GM12864 (cell line): ENCODE data around the gene STARD13.

Experiments used
- DNase-seq: peaks from one replicate; pipeline ENCODE4 v3.0.0-alpha.2; 2011; ENCODE audit warnings: low read depth
- H3K4me3 ChIP-seq: 2 replicates; pipeline ENCODE4 v1.5.1; 2011; ENCODE audit warnings: mild to moderate bottlenecking, low read depth, low read length, control low read depth
- CTCF ChIP-seq: IDR thresholded peaks from 2 replicates; pipeline ENCODE4 v1.5.1; 2011; ENCODE audit warnings: low read depth, mild to moderate bottlenecking, moderate library complexity, low read length, control low read depth, inconsistent platforms; ENCODE audit errors: missing control alignments

Gene STARD13

GRCh38 chr13:33112766-33113165 is 172.8 kb downstream of the STARD13 start:
- no peak for TF ChIP-seq CTCF
- no peak overlapping the region for H3K4me3 ChIP-seq
- no peak for DNase-seq

GRCh38 chr13:33111414-33112110 is 174.0 kb downstream of the STARD13 start:
- no peak for TF ChIP-seq CTCF
- no peak overlapping the region for H3K4me3 ChIP-seq
- no peak for DNase-seq

GRCh38 chr13:33110713-33111413 is 174.7 kb downstream of the STARD13 start:
- H3K4me3 ChIP-seq: peak overlapping the region; percentile 24
- no peak for DNase-seq
- TF ChIP-seq CTCF: no peak

- H3K4me3 ChIP-seq: peak overlapping the region; percentile 24
- no peak for DNase-seq
- no peak for TF ChIP-seq CTCF
Observed at GRCh38 chr13:33110386-33110712, 175.2 kb downstream of the STARD13 start.

GRCh38 chr13:33109801-33110200 is 175.8 kb downstream of the STARD13 start:
- DNase-seq: peak; percentile 62
- peak overlapping the region; percentile 44 for H3K4me3 ChIP-seq
- TF ChIP-seq CTCF: peak; percentile 82

GRCh38 chr13:33109271-33109697 is 176.3 kb downstream of the STARD13 start:
- TF ChIP-seq CTCF: no peak
- DNase-seq: no peak
- peak overlapping the region; percentile 44 for H3K4me3 ChIP-seq

- no peak for TF ChIP-seq CTCF
- DNase-seq: no peak
- H3K4me3 ChIP-seq: no peak overlapping the region; the same call in 1 of the 2 replicates
Observed at GRCh38 chr13:33108620-33109019, 176.9 kb downstream of the STARD13 start.
